HG03521 (cell line): ENCODE data around the gene LRRC1.
A peak's percentile ranks its signal among the peaks of the same experiment; 100 is the strongest.

Experiments
- ATAC-seq: cut with Tn5 transposase; IDR thresholded peaks from one replicate; pipeline ENCODE4 v1.9.1; 2021; ENCODE audit warnings: mild to moderate bottlenecking, moderate library complexity; ENCODE audit not compliant: unreplicated experiment

Gene LRRC1

DNA sequence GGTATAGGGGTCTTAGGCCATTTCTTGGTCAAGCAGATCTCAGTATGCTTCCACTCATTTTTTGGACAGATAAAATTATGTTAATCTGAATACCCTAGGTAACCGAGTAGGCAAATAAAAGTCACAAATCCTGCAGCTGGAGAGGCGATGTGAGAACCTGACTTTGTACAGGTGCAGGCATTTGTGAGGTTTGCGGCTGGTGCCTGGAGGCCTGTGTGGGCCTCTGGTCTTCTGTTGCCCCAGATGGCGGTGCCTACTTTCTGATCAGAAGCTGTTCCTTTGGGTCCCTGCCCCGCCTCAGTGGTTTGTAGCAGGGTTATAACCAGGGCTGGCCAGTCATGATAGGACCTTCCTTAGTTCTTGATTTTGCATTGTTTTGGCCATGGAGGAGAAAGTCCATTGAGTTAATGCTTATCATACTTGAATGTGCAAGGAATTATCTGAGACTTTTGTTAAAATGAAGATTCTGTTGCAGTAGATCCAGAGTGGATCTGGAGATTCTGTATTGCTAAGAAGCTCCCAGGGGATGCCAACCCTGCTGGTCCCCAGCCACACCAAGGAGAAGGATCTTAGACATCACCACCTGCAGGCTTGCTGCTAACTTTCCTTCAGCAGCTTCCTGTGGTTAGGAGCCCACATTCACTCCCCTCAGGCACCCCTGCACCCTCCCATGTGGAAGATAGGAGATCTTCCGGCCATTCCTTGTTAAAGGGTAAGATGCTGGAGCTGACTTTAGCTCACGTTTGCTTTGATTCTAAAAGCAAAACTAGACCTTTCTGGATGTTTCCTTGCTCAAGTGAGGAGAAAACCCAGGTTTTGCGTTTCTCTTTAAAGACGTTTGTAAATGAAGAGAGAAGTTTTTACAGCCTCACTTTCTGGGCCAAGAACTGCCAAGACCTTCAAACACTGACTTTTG lies 50.7 kb downstream of the LRRC1 start:
- no peak for ATAC-seq

DNA sequence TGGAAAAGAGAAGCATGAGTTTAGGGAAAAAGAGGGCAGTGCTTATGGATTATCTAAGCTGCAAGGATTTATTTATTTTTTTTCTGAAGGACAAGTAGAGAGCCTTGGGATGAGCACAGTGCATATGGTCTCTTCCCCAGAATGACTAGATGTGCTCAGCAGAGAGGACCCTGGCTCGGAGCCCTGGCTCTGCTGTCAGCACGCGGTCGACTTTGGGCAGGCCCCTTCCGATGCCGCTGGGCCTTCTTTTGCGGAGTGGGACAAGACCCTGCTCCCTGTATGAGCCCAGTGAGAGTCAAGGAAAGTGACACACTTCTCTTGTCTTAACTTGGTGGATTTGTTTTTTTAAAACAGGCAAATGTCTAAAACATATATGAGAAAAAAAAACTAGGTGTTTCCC lies 51.4 kb downstream of the LRRC1 start:
- no peak for ATAC-seq

DNA sequence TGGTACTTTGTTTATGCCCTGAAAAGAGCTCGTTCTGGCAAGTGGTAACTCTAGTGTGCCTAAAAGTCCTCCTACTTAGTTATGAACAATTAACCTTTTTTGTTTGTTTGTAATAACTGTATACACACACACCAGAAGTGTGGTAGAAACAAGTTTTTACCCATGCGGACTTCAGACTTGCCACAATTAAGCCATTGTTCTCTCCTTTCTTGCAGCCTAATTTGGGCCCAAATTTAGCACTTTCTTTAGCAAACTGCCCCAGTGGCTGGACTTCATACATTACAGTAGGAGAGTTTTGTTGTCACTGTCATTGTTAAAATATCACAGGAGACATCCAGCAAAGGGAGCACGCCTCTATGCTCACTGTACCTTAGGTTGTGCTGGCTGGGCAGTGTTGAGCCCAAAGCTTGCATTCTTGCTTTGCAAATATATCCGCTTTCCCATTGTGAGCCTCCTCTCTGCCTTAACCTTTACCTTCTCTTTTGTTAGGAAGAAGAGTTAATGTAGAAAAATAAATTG lies 53.0 kb downstream of the LRRC1 start:
- ATAC-seq = no peak

DNA sequence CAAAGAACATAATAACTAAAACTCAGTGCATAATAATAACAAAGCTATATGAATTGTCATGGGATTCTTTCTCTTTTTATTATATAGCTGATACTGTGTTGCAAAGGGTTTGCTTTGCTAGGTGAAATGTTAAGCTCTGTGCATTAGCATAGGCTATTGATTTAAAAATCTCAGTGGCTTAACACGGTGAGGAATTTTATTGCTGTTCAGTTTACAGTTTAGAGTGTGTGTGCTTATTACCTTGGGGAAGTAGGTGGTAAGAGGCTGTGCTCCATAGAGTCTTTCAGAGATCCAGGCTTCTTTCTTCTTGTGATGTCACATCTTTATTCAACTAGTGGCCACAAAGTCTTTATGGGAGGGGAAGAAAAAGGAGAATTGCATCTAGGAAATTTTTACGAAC lies 55.7 kb downstream of the LRRC1 start:
- ATAC-seq = no peak

DNA sequence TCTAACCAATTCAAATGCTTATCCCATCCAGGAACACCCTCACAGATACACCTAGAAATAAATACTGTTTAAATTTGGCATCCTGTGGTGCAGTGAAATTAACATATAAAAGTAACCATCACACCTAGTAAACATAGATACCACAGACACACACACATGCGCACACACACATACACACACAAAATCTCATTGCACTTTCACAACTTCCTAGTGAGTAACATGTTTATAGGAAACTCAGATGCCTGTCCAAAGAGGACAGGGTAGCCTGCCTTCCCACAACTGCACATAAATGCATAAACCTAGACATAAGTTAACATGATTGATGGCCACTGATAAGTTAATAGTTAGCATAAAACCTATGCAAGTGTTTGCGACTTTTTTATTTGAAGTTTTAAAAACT lies 56.8 kb downstream of the LRRC1 start:
- no peak for ATAC-seq

DNA sequence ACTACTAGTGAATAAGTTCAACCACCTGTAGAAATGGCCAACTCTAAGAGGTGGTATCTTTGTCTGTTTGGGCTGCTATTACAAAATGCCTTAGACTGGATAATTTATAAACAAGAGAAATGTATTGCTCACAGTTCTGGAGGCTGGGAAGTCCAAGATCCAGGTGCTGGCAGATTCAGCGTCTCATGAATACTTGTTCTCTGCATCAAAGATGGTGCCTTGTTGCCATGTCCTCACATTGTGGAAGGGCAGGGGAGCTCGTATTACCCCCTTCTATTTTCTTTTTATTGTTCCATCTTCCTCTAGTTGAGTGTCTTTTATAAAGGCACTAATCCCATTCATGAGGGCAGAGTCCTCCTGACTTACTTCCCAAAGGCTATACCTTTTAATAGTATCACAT lies 58.0 kb downstream of the LRRC1 start:
- ATAC-seq = no peak

DNA sequence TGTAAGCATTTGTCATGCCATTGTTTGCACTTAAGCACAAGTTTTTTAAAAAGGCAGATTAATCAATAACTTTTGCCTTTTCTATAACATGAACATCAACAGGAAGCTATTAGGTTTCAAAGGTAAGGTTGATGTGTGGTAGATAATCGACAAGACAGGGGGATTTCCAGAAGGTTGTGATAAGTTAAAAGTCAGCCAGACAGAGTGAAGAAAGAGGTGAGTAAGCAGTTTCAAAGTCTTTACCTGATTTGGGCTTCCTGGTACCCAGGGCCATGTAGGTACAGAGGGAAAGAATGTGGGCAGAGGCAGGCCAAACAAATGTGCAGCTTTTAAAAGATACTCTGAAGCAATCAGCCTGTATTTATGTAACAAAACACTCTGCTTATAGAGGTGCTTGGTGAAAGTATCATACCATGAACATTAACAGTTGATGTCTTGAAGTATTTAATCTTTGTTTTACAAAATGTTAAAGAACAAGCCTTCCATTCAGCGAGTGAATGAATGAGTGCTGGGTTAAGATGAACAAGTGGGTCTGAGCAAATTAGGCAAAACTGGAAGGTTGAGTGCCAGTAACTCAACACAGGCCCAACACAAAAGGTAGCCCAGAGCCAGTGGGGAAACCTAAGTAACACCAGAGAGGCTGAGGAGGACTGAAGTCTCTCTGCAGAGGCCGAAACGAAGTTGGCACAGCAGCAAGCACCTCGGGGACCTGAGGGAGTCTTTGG lies 60.2 kb downstream of the LRRC1 start:
- ATAC-seq = peak; percentile 78

DNA sequence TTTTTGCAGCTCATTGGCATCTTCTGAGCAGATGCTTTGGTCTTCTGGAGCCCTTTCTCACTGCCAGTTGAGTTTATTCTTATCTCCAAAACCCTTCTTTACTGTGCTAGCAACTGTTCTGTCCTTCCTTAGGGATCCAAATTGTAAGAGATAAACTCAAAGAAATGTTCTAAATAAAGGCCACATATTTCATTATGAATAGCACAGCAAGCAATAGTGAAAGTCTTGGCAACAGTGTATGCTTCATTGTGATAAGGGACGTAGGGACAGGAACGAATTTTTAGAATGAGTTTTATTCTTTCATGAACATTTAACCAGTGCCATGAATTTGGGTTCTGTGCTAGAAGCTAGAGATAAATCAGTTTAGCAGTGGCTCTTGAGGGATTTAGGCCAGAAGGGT lies 61.1 kb downstream of the LRRC1 start:
- ATAC-seq = no peak

DNA sequence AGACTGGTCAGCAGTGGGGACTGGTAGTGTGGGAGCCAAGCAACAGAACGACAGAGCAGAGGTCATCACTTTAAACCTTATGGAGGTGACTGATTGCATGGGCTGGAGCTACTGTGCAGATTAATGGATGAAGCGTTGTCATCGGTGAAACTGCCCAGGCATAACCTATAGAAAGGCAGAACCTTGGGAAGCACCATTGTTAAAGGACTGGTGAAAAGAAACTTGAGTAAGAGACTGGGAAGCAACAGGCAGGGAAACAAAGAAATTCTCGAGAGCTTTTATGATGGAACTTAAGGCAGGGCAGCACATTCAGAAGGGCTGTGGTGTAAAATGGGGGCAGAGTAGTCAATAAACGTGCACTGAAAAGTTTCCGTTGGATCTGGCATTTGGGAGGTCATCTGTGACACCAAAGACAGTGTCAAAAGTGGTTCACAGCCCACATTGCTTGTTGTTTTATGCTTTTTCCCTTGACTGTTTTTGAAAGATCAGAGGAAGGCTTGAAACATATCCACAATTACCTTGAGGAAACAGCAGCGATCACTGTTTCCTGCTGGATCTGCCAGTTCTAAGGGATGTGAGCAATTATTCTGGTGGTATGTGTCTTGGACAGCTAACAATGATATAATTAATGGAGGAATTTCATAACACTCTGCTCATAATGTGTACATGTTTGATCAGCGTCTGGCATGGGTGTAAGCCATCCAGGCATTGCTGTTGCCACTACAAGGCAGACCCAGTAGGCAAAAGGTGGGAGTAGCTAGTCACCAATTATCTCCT lies 62.7 kb downstream of the LRRC1 start:
- no peak for ATAC-seq

DNA sequence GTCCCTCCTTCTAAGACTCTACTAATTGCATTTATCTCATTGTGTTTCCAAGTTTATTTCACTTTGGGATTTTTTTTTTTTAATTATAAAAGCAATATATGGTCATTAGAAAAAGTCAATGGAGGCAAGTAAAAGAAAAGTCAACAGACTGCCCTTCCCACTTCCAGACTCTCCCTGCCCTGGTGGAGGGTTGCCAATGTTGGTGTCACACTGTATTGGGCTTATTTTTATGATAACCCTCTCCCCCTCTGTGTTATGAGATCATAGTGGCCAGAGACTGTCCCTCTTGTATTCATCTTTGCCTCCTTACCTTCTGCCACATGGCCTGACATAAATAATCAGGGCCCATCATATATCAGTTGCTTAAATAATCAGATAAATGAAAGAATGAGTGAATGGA lies 63.4 kb downstream of the LRRC1 start:
- no peak for ATAC-seq

DNA sequence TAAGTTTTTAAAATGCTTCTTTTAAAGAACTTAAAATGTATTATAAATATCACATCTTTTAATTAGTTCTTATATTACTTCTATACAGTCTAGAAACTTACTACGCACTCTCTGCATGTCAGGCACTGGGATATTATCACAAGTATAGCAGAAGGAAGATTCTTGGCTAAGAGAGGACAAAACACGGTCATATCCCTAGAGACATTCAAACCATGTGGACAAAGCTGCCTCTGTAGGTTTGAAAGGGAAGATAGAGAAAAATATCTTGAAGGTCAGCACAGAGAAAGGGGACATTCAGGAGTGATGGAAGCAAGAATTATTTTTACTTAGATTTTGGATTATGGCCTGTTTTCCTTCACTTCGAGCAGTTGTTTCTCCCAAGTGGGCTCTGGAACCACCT lies 64.1 kb downstream of the LRRC1 start:
- ATAC-seq = no peak

DNA sequence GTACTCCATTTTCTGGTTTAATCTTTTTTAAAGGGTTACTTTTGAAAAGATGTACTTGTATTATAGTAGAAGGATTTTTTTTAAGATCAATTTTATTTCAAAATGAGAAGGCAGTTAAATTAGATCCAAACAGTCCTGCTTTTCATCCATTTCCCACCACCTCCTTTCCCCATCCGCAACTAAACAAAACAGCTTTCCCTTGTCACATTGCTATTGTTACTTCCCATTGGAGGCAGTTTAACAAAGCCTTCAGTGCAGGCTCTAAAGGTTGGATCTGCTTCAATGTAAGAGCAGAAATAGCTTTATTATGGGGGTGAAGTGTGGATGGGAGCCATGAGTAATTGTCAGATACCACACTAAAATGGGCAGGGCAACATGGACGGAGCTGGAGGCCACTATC lies 65.7 kb downstream of the LRRC1 start:
- ATAC-seq = no peak

DNA sequence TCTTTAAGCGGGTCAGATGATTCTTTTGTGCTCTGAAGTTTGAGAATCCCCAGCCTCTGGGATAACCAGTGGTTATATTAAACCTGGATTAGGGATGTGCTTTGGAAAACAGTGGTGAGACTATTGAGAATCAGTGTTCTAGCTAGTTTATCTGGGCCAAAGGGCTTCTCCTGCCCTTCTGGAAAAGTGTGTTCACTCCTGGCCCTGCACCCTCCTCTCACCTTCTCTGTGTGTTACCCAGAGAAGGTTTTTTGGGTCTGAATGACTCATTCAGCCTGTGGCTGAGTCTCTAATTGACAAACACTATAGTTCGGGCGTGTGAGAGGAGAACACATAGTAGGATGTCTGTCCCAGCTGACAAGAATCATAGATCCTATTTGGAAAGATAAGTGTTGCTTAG lies 66.7 kb downstream of the LRRC1 start:
- no peak for ATAC-seq

DNA sequence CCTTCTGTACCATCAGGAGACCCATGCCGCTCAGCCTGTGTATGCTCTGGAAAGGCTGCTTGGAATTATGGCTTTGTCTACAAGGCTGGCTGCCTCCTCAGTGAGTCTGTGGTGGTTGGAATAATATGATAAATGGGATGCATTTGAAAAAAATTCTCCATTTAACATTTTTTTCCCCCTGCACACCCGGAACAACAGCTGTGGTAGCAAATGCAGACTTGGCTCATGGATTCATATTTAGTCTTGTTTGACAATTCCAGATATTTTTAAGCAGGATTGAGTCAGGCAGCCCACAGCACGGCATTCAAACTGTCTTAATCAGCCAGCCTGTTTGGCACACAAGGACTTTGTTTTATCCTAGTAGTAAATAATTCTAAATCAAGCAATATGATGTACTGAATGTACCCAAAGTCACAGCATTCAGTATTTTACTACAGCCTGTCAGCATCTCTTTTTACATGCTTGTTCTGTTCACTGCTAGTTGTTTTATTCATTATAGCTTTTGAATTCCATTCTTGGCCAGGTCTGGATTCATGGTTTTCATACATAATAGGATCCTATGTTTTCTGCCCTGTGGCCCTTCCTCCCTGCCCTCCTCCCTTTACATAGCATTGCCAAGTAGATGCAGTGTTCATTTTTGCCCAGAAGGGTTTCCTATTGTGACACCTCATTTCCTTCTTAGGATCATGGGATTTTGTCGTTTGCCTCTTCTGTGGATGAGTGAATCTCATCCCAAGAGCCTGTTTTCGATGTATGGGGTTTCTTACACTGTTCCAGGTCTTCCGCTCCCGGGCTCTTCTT lies 68.1 kb downstream of the LRRC1 start:
- no peak for ATAC-seq

DNA sequence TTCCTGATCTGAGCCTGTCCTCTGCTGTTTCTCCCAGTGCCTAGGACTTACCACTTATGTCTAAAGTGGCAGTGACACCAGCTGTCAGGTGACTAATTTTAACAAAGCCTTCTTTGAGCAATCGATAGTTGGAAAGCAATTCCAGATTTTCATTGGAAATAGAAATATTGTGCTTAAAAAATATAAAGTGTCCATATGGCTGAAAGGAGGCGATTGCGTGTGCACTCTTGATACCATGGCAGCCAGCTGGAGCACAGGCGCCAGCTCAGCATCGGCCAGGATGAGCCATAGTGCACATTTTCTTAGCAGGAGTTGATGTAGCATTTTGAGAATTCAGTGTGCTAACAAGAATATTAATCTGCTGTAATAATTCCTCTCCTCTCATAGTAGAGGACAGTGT lies 70.0 kb downstream of the LRRC1 start:
- no peak for ATAC-seq

DNA sequence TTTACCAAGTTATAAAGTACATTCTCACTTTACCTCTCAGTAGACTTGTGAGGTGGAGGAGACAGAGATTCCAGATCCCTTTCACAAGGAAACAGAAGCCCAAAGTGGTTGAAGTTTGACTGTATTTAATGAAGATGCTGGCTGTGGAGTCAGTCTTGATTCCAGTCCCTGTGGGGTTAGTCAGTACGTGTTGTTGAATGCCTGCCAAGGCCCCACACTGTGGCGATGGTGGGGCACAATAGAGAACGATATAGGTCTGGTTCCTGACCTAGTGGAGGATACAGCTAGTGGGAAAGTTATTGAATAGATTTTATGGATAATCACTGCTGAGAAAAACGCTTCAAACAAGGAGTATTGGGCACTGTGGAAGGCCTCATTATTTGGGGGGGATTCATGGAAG lies 71.4 kb downstream of the LRRC1 start:
- no peak for ATAC-seq

DNA sequence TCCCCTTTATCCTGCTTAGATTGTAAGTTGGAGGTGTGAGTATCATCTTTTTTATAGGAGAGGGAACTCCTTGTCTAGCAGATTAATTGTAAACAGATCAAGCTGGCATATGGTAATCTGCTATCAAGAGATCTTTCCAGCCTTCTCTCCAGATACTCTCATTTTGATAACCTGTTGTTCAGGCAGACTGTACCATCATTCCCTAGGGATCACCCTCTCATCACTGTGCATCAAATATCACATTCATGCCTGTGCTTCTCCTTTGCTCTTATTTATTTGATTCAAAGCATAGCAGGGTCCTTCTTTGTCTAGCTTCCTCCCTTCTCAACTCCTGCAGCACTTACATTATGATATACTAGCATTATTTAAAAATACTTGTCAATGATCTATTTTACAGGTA lies 73.8 kb downstream of the LRRC1 start:
- no peak for ATAC-seq

DNA sequence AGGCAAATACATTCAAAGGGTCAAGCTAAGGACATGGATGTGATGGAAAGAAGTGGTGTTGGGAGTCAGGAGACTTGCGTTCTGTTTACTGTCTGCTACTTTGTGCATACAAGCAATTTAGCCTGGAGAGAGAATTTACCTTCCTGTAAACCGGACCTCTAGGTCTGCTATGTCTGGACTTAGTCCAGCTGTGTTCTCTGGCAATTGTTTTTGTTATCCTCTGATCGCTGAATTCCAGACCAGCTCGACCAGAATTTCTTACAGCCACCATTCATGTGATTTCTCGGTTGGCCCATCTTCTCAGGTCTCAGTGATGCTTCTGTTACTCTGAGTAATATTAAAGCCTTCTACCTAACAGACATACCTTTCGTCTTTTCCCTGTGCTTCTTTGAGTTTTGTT lies 75.2 kb downstream of the LRRC1 start:
- no peak for ATAC-seq

DNA sequence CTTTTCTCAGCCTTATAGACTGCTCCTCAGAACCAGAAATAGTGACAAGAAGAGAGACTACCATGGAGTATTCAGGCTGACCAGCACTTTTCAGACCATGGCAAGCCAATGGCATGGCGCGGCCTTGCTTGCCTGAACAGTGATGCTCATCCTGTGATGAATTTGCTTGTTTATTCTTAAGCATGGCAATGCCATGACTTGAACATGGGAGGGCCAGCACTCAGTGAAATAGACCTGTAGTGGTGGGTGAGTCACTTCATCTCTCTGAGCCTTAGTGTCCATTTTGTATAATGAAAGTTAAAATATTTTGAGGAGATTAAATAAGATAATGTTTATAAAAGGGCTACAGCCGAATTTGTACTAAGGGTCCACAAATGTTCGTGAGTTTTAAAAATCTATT lies 79.1 kb downstream of the LRRC1 start:
- no peak for ATAC-seq

DNA sequence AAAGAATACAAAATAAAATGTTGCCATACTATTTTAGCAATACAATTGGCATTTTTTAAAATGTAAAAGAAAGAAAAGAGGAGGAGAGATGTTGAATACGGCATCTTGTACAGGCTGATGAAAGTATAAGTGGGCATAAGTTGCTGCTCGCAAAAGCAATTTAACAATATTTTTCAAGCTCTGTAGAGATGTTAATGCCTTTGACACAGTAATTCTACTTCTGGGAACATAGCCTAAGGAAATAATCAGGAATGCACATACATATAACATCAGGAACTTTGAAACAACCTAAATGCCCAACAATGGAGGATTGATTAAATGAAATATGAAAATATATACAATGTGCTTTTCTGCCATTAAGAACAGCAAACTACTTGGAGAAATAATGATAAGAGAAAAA lies 80.2 kb downstream of the LRRC1 start:
- ATAC-seq = no peak

DNA sequence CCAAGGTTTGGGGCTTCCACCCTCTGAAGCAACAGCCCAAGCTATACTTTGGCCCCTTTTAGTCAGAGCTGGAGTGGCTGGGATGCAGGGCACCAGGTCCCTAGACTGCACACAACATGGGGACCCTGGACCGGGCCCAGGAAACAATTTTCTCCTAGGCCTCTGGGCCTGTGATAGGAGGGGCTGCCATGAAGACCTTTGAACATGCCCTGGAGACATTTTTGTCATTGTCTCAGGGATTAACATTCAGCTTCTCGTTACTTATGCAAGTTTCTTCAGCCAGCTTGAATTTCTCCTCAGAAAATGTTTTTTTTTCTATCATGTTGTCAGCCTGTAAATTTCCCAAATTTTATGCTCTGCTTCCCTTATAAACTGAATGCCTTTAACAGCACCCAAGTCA lies 82.3 kb downstream of the LRRC1 start:
- ATAC-seq = no peak
